ENCODE results near the gene C3orf80.

GRCh38 chr3:160265088-160265487, 39.9 kb downstream of the C3orf80 start:
- TF ChIP-seq SMC3 (conservative IDR thresholded peaks at IDR 0.05; ENCODE audit: poor library complexity) (no peak), REST (IDR thresholded peaks at IDR 0.05; ENCODE audit: borderline replicate concordance) (no peak), RAD21 (conservative IDR thresholded peaks at IDR 0.05) (no peak), MXI1 (conservative IDR thresholded peaks at IDR 0.05; ENCODE audit: poor library complexity, severe bottlenecking) (no peak), POLR2AphosphoS5 (IDR thresholded peaks at IDR 0.05) (no peak), EP300 (conservative IDR thresholded peaks at IDR 0.05; ENCODE audit: poor library complexity, severe bottlenecking) (no peak), EZH2 (IDR thresholded peaks at IDR 0.05; ENCODE audit: borderline replicate concordance, insufficient read depth, low read length, poor library complexity, severe bottlenecking) (no peak), TAF1 (IDR thresholded peaks at IDR 0.05; ENCODE audit: low read depth) (no peak)
- TF ChIP-seq, protein P1, sequence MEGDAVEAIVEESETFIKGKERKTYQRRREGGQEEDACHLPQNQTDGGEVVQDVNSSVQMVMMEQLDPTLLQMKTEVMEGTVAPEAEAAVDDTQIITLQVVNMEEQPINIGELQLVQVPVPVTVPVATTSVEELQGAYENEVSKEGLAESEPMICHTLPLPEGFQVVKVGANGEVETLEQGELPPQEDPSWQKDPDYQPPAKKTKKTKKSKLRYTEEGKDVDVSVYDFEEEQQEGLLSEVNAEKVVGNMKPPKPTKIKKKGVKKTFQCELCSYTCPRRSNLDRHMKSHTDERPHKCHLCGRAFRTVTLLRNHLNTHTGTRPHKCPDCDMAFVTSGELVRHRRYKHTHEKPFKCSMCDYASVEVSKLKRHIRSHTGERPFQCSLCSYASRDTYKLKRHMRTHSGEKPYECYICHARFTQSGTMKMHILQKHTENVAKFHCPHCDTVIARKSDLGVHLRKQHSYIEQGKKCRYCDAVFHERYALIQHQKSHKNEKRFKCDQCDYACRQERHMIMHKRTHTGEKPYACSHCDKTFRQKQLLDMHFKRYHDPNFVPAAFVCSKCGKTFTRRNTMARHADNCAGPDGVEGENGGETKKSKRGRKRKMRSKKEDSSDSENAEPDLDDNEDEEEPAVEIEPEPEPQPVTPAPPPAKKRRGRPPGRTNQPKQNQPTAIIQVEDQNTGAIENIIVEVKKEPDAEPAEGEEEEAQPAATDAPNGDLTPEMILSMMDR (IDR thresholded peaks at IDR 0.05; ENCODE audit: poor library complexity, severe bottlenecking), result no peak

All from neural cell (in vitro differentiated cells).